GM12878 (cell line): ENCODE measurements around the gene THADA. TPM values are rescaled to one million over a fixed set of nuclear protein-coding genes. Genes with fewer than 3 reads are reported as not detected.

Source experiments
- MEF2B ChIP-seq: fragments of 450-650 bp; IDR thresholded peaks from 2 replicates; pipeline ENCODE4 v1.6.1; 2018; ENCODE audit warnings: mild to moderate bottlenecking, moderate library complexity; ENCODE audit not compliant: partially characterized antibody, poor library complexity, severe bottlenecking
- POLR2AphosphoS5 ChIP-seq: IDR thresholded peaks from 2 replicates; pipeline ENCODE4 v1.6.1; 2011; ENCODE audit warnings: mild to moderate bottlenecking, low read length, inconsistent platforms
- polyA plus RNA-seq, 11 experiments: library from polyadenylated mRNA; depleted of rRNA in 4 of 11; unstranded in 6 of 11; stranded (reverse) in 5 of 11; fragments of >200 nt; fragmentation: Nextera tagmentation in 4 of 11; fragmentation: Illumina TruSeq in 1 of 11; extraction: Ambion mirVana in 4 of 11; extraction: Trizol in 1 of 11; gene quantifications; 1 replicate in 1 of 11; 2 replicates in 10 of 11; pipeline versions ENCODE4 v1.2.1 to v1.2.3, GENCODE V29; 2011 to 2016; ENCODE audit warnings: inconsistent platforms in 2 of 11, missing spikeins in 2 of 11, low read depth in 1 of 11
- total RNA-seq, 4 experiments: library from RNA; depleted of rRNA in 3 of 4; stranded (reverse); fragments of >200 nt in 3 of 4; fragmentation: Illumina TruSeq in 1 of 4; extraction: Trizol in 1 of 4; gene quantifications; 2 replicates each; pipeline versions ENCODE4 v1.2.1 to v1.2.3, GENCODE V29; 2013 to 2021
- TF ChIP-seq, protein P1 (sequence below): fragments of 450-650 bp; IDR thresholded peaks from 2 replicates; pipeline ENCODE4 v1.6.1; 2017; ENCODE audit warnings: mild to moderate bottlenecking, moderate library complexity
- TF ChIP-seq, protein P2 (sequence below): fragments of 450-650 bp; IDR thresholded peaks from 2 replicates; pipeline ENCODE4 v1.6.1; 2017; ENCODE audit warnings: low read depth, mild to moderate bottlenecking, moderate library complexity
- TF ChIP-seq, protein P3 (sequence below): IDR thresholded peaks from 2 replicates; pipeline ENCODE4 v1.6.1; 2012; ENCODE audit warnings: low read length, inconsistent platforms
- TF ChIP-seq, protein P4 (sequence below): IDR thresholded peaks from 2 replicates; pipeline ENCODE4 v1.6.1; 2012; ENCODE audit warnings: low read depth, low read length, improper control_type of control experiment

THADA gene
- total and polyA plus RNA-seq, 10 of the 15 experiments (the other 5 are each of a cell fraction or from before 2014, with no cell fraction given): 14.6 to 33.2 (median 23.2) TPM

DNA sequence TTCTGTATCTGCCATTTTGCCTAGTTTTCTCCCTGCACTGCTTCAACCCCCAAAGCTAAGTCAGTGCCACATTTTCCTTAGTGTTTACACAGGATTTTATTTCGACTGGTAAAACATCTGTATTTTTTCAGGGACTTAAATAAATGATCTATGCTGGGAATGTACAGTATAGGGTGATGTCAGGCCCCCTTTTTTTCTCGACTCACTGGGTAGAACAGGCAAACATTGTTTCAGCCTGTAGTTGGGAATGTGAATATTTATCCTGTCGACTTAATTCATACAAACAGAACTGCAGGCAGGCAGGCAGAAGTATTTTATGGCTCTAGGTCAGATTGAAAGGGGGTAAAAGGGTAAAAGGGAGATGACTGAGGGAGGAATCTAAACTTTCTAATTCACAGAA, 245.9 kb downstream of the THADA start (continued):
- TF ChIP-seq, protein P1, sequence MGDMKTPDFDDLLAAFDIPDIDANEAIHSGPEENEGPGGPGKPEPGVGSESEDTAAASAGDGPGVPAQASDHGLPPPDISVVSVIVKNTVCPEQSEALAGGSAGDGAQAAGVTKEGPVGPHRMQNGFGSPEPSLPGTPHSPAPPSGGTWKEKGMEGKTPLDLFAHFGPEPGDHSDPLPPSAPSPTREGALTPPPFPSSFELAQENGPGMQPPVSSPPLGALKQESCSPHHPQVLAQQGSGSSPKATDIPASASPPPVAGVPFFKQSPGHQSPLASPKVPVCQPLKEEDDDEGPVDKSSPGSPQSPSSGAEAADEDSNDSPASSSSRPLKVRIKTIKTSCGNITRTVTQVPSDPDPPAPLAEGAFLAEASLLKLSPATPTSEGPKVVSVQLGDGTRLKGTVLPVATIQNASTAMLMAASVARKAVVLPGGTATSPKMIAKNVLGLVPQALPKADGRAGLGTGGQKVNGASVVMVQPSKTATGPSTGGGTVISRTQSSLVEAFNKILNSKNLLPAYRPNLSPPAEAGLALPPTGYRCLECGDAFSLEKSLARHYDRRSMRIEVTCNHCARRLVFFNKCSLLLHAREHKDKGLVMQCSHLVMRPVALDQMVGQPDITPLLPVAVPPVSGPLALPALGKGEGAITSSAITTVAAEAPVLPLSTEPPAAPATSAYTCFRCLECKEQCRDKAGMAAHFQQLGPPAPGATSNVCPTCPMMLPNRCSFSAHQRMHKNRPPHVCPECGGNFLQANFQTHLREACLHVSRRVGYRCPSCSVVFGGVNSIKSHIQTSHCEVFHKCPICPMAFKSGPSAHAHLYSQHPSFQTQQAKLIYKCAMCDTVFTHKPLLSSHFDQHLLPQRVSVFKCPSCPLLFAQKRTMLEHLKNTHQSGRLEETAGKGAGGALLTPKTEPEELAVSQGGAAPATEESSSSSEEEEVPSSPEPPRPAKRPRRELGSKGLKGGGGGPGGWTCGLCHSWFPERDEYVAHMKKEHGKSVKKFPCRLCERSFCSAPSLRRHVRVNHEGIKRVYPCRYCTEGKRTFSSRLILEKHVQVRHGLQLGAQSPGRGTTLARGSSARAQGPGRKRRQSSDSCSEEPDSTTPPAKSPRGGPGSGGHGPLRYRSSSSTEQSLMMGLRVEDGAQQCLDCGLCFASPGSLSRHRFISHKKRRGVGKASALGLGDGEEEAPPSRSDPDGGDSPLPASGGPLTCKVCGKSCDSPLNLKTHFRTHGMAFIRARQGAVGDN: no peak
- TF ChIP-seq, protein P2, sequence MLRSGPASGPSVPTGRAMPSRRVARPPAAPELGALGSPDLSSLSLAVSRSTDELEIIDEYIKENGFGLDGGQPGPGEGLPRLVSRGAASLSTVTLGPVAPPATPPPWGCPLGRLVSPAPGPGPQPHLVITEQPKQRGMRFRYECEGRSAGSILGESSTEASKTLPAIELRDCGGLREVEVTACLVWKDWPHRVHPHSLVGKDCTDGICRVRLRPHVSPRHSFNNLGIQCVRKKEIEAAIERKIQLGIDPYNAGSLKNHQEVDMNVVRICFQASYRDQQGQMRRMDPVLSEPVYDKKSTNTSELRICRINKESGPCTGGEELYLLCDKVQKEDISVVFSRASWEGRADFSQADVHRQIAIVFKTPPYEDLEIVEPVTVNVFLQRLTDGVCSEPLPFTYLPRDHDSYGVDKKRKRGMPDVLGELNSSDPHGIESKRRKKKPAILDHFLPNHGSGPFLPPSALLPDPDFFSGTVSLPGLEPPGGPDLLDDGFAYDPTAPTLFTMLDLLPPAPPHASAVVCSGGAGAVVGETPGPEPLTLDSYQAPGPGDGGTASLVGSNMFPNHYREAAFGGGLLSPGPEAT: no peak
- TF ChIP-seq, protein P3, sequence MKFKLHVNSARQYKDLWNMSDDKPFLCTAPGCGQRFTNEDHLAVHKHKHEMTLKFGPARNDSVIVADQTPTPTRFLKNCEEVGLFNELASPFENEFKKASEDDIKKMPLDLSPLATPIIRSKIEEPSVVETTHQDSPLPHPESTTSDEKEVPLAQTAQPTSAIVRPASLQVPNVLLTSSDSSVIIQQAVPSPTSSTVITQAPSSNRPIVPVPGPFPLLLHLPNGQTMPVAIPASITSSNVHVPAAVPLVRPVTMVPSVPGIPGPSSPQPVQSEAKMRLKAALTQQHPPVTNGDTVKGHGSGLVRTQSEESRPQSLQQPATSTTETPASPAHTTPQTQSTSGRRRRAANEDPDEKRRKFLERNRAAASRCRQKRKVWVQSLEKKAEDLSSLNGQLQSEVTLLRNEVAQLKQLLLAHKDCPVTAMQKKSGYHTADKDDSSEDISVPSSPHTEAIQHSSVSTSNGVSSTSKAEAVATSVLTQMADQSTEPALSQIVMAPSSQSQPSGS: no peak
- TF ChIP-seq POLR2AphosphoS5 (no peak), MEF2B (no peak)
- TF ChIP-seq, protein P4, sequence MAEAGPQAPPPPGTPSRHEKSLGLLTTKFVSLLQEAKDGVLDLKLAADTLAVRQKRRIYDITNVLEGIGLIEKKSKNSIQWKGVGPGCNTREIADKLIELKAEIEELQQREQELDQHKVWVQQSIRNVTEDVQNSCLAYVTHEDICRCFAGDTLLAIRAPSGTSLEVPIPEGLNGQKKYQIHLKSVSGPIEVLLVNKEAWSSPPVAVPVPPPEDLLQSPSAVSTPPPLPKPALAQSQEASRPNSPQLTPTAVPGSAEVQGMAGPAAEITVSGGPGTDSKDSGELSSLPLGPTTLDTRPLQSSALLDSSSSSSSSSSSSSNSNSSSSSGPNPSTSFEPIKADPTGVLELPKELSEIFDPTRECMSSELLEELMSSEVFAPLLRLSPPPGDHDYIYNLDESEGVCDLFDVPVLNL: no peak
